ENCODE measurements around the gene HS3ST3A1. TPM values are rescaled to one million over a fixed set of nuclear protein-coding genes. Genes with fewer than 3 reads are reported as not detected.

The HS3ST3A1 gene
- total RNA-seq, 6 experiments from 2014 or later: 4.0 to 10.1 (median 5.1) TPM

- Histone ChIP-seq H3K27me3 (no peaks in the 10 kb centered on the region), H3K4me1 (no peaks in the 10 kb centered on the region), H3K4me3 (no peak overlapping the region), H3K27ac (no peak overlapping the region), H3K36me3 (no peaks in the 10 kb centered on the region), H3K9me3 (no peaks in the 10 kb centered on the region)
- intact Hi-C loops (cut with DNase I): no loop called here
- no peak for DNase-seq
- WGBS (ENCODE audit: insufficient coverage, low coverage, low lambda C conversion rate, missing lambda C conversion rate): 71% methylated on average over 3 of the region's 3 CpGs
- no peak for TF ChIP-seq CTCF (IDR thresholded peaks at IDR 0.05)
- no peak for TF ChIP-seq POLR2A (IDR thresholded peaks at IDR 0.05)
- ATAC-seq: no peak
Measured at GRCh38 chr17:13485327-13485726, 116.4 kb downstream of the HS3ST3A1 start.

DNA sequence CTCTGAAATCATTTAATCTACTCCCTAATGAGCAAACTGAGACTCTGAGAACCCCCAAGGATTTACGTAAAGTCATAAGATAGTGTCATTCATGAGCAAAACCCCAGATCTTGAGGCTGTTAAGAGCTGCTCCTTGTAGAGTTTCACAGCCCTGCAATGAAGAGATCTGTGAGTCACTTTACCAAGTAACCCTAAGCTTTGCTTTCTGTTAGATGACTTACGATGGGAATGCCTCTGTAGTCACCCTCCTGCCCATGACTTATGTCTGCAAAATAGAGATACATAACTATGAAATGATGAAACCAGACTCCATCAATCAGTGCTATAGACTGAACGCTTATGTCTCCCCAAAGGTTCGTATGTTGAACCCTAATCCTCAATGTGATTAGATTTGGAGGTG, 117.7 kb downstream of the HS3ST3A1 start:
- ATAC-seq (no peak), DNase-seq (no peak)
- 91% methylated on average over 4 of the region's 4 CpGs for WGBS (ENCODE audit: insufficient coverage, low coverage, low lambda C conversion rate, missing lambda C conversion rate)
- intact Hi-C loops (cut with DNase I): no loop called here
- Histone ChIP-seq H3K27ac (no peak overlapping the region), H3K9me3 (no peaks in the 10 kb centered on the region), H3K27me3 (no peaks in the 10 kb centered on the region), H3K4me1 (no peaks in the 10 kb centered on the region), H3K36me3 (no peaks in the 10 kb centered on the region), H3K4me3 (no peak overlapping the region)
- TF ChIP-seq POLR2A (IDR thresholded peaks at IDR 0.05) (no peak), CTCF (IDR thresholded peaks at IDR 0.05) (no peak)

- no peaks in the 10 kb centered on the region for H3K36me3 ChIP-seq
- intact Hi-C loops (cut with DNase I): no loop called here
- ATAC-seq (no peak), DNase-seq (no peak)
- no peaks in the 10 kb centered on the region for H3K27me3 ChIP-seq
- H3K27ac ChIP-seq: no peak overlapping the region
- TF ChIP-seq CTCF (IDR thresholded peaks at IDR 0.05): no peak
- no peak for TF ChIP-seq POLR2A (IDR thresholded peaks at IDR 0.05)
- H3K9me3 ChIP-seq: no peaks in the 10 kb centered on the region
- H3K4me3 ChIP-seq: no peak overlapping the region
- H3K4me1 ChIP-seq: no peaks in the 10 kb centered on the region
Measured at GRCh38 chr17:13480877-13481276, 120.9 kb downstream of the HS3ST3A1 start.

- Histone ChIP-seq H3K36me3 (no peaks in the 10 kb centered on the region), H3K9me3 (no peaks in the 10 kb centered on the region), H3K27ac (no peak overlapping the region), H3K27me3 (no peaks in the 10 kb centered on the region), H3K4me1 (no peaks in the 10 kb centered on the region), H3K4me3 (no peak overlapping the region)
- TF ChIP-seq CTCF (IDR thresholded peaks at IDR 0.05): no peak
- no peak for TF ChIP-seq POLR2A (IDR thresholded peaks at IDR 0.05)
- ATAC-seq: no peak
- DNase-seq: no peak
- intact Hi-C loops (cut with DNase I): no loop called here
- 50% methylated on average over 2 of the region's 2 CpGs for WGBS (ENCODE audit: insufficient coverage, low coverage, low lambda C conversion rate, missing lambda C conversion rate)
Measured at GRCh38 chr17:13478326-13478830, 123.4 kb downstream of the HS3ST3A1 start.

DNA sequence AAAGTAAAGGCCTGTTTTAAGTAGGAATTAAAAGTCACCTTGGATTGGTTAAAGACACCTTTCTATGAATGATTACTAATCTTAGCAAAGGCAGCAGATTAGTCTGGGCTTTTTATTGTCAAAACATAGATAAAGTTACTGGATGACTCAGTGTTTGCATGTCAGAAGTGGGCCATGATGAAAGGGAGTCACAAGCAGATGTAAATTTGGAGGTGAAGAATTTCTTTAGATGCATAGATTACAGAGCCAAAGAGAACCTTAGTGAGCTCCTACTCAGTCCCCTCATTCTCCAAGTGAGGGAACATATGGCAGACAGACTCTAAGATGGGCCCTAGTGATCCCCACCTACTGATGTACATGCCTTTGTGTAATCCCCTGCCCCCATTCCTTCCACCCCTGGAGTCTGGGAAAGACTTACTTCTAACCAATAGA, 124.5 kb downstream of the HS3ST3A1 start:
- Histone ChIP-seq H3K4me3 (no peak overlapping the region), H3K27ac (no peak overlapping the region), H3K4me1 (no peaks in the 10 kb centered on the region), H3K36me3 (no peaks in the 10 kb centered on the region), H3K27me3 (no peaks in the 10 kb centered on the region), H3K9me3 (no peaks in the 10 kb centered on the region)
- DNase-seq (no peak), ATAC-seq (no peak)
- intact Hi-C loops (cut with DNase I): no loop called here
- TF ChIP-seq POLR2A (IDR thresholded peaks at IDR 0.05) (no peak), CTCF (IDR thresholded peaks at IDR 0.05) (no peak)
